ENCODE results near the gene TBC1D22A.

DNA sequence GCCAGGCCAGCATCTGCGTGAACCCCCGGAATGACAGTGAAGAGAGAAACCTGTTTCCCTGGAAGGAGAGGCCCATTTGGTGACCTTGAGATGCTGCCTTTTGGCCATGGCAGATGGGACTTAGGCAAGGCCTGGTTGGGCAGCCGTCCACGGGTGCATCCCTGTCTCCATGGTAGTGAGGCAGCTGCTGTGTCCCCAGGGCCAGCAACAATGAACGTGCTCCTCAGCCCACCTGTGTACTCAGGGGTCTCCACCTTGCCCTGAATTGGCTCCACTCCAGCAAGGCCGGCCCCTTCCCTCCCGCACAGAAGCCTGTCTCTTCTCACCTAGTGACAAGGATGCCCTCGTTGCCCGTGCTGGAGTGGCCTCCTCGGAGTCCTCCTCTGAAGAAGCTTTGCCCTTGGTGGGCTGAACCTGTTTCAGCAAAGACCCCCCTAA is 441.1 kb downstream of the TBC1D22A start:
- TF ChIP-seq EZH2 (IDR thresholded peaks at IDR 0.05; ENCODE audit: borderline replicate concordance, insufficient read depth, low read length, poor library complexity, severe bottlenecking), result no peak
- no peak for TF ChIP-seq TAF1 (IDR thresholded peaks at IDR 0.05; ENCODE audit: low read depth)
- TF ChIP-seq, protein P1, sequence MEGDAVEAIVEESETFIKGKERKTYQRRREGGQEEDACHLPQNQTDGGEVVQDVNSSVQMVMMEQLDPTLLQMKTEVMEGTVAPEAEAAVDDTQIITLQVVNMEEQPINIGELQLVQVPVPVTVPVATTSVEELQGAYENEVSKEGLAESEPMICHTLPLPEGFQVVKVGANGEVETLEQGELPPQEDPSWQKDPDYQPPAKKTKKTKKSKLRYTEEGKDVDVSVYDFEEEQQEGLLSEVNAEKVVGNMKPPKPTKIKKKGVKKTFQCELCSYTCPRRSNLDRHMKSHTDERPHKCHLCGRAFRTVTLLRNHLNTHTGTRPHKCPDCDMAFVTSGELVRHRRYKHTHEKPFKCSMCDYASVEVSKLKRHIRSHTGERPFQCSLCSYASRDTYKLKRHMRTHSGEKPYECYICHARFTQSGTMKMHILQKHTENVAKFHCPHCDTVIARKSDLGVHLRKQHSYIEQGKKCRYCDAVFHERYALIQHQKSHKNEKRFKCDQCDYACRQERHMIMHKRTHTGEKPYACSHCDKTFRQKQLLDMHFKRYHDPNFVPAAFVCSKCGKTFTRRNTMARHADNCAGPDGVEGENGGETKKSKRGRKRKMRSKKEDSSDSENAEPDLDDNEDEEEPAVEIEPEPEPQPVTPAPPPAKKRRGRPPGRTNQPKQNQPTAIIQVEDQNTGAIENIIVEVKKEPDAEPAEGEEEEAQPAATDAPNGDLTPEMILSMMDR (IDR thresholded peaks at IDR 0.05; ENCODE audit: poor library complexity, severe bottlenecking), result no peak
- no peak for TF ChIP-seq POLR2AphosphoS5 (IDR thresholded peaks at IDR 0.05)
- no peak for TF ChIP-seq EP300 (conservative IDR thresholded peaks at IDR 0.05; ENCODE audit: poor library complexity, severe bottlenecking)
- TF ChIP-seq, protein P2, sequence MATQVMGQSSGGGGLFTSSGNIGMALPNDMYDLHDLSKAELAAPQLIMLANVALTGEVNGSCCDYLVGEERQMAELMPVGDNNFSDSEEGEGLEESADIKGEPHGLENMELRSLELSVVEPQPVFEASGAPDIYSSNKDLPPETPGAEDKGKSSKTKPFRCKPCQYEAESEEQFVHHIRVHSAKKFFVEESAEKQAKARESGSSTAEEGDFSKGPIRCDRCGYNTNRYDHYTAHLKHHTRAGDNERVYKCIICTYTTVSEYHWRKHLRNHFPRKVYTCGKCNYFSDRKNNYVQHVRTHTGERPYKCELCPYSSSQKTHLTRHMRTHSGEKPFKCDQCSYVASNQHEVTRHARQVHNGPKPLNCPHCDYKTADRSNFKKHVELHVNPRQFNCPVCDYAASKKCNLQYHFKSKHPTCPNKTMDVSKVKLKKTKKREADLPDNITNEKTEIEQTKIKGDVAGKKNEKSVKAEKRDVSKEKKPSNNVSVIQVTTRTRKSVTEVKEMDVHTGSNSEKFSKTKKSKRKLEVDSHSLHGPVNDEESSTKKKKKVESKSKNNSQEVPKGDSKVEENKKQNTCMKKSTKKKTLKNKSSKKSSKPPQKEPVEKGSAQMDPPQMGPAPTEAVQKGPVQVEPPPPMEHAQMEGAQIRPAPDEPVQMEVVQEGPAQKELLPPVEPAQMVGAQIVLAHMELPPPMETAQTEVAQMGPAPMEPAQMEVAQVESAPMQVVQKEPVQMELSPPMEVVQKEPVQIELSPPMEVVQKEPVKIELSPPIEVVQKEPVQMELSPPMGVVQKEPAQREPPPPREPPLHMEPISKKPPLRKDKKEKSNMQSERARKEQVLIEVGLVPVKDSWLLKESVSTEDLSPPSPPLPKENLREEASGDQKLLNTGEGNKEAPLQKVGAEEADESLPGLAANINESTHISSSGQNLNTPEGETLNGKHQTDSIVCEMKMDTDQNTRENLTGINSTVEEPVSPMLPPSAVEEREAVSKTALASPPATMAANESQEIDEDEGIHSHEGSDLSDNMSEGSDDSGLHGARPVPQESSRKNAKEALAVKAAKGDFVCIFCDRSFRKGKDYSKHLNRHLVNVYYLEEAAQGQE (IDR thresholded peaks at IDR 0.05; ENCODE audit: borderline replicate concordance), result no peak
- no peak for TF ChIP-seq RAD21 (conservative IDR thresholded peaks at IDR 0.05)
- TF ChIP-seq SMC3 (conservative IDR thresholded peaks at IDR 0.05; ENCODE audit: poor library complexity), result no peak
- TF ChIP-seq MXI1 (conservative IDR thresholded peaks at IDR 0.05; ENCODE audit: poor library complexity, severe bottlenecking), result no peak
